Liver (tissue), 3 donors: ENCODE measurements around the gene IL1RL1.

Source experiments
- HNF4A ChIP-seq, 2 donors: conservative IDR thresholded peaks; 2 replicates each; pipeline ENCODE4 v1.6.1; 2016; ENCODE audit warnings: antibody characterized with exemption in 2 of 2, mild to moderate bottlenecking in 2 of 2
- REST ChIP-seq: IDR thresholded peaks from 2 replicates; pipeline ENCODE4 v1.6.1; 2016; ENCODE audit warnings: antibody characterized with exemption, mild to moderate bottlenecking
- RXRA ChIP-seq, 2 donors: IDR thresholded peaks; 2 replicates each; pipeline ENCODE4 v1.6.1; 2017 to 2018; ENCODE audit warnings: antibody characterized with exemption in 2 of 2, mild to moderate bottlenecking in 1 of 2
- SP1 ChIP-seq: IDR thresholded peaks from 2 replicates; pipeline ENCODE4 v1.6.1; 2018; ENCODE audit warnings: antibody characterized with exemption, mild to moderate bottlenecking
- TF ChIP-seq, protein P1 (sequence below): fragments of 150-350 bp; IDR thresholded peaks from 2 replicates; pipeline ENCODE4 v1.5.1; 2017; ENCODE audit warnings: improper control_type of control experiment, low read depth, low read length; ENCODE audit not compliant: missing input control
- TF ChIP-seq, protein P2 (sequence below): IDR thresholded peaks from 2 replicates; pipeline ENCODE4 v1.6.1; 2016; ENCODE audit warnings: antibody characterized with exemption
- donor health status: healthy.
- donor health status: healthy.

GRCh38 chr2:102359527-102359926 is 48.2 kb downstream of the IL1RL1 start:
- TF ChIP-seq REST (no peak), RXRA (IDR thresholded peaks at IDR 0.05) (no peak), HNF4A (conservative IDR thresholded peaks at IDR 0.05) (no peak), SP1 (no peak)
- TF ChIP-seq, protein P1, sequence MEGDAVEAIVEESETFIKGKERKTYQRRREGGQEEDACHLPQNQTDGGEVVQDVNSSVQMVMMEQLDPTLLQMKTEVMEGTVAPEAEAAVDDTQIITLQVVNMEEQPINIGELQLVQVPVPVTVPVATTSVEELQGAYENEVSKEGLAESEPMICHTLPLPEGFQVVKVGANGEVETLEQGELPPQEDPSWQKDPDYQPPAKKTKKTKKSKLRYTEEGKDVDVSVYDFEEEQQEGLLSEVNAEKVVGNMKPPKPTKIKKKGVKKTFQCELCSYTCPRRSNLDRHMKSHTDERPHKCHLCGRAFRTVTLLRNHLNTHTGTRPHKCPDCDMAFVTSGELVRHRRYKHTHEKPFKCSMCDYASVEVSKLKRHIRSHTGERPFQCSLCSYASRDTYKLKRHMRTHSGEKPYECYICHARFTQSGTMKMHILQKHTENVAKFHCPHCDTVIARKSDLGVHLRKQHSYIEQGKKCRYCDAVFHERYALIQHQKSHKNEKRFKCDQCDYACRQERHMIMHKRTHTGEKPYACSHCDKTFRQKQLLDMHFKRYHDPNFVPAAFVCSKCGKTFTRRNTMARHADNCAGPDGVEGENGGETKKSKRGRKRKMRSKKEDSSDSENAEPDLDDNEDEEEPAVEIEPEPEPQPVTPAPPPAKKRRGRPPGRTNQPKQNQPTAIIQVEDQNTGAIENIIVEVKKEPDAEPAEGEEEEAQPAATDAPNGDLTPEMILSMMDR = no peak
- TF ChIP-seq, protein P2, sequence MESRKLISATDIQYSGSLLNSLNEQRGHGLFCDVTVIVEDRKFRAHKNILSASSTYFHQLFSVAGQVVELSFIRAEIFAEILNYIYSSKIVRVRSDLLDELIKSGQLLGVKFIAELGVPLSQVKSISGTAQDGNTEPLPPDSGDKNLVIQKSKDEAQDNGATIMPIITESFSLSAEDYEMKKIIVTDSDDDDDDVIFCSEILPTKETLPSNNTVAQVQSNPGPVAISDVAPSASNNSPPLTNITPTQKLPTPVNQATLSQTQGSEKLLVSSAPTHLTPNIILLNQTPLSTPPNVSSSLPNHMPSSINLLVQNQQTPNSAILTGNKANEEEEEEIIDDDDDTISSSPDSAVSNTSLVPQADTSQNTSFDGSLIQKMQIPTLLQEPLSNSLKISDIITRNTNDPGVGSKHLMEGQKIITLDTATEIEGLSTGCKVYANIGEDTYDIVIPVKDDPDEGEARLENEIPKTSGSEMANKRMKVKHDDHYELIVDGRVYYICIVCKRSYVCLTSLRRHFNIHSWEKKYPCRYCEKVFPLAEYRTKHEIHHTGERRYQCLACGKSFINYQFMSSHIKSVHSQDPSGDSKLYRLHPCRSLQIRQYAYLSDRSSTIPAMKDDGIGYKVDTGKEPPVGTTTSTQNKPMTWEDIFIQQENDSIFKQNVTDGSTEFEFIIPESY = no peak
